IMR-90 (cell line): ENCODE data around the gene FBN1. TPM values are rescaled to one million over a fixed set of nuclear protein-coding genes. Genes with fewer than 3 reads are reported as not detected.

Experiments
- ATAC-seq: fragments of 200-7000 bp; cut with Tn5 transposase; 2 replicates; pipeline ENCODE4 v1.9.1; 2020; ENCODE audit warnings: low read depth, mild to moderate bottlenecking, moderate library complexity
- BruUV-seq: library from RNA; stranded (reverse); fragments of 400-500 nt; replicated peaks from 2 replicates; lab custom pipeline; 2021; lab: Mats Ljungman, UMichigan
- CTCF ChIA-PET: fragments of 300-600 bp; formaldehyde crosslinking; extraction: SDS; loops from one replicate; lab custom pipeline; 2021; ENCODE audit warnings: antibody characterized with exemption; lab: Yijun Ruan, JAX
- POLR2A ChIA-PET: fragments of 300-600 bp; sonication (Branson Sonifier 250); formaldehyde crosslinking; loops from one replicate; lab custom pipeline; 2022; ENCODE audit warnings: antibody characterized with exemption; ENCODE audit not compliant: unreplicated experiment; lab: Charles Lee
- DNase-seq: peaks from one replicate; pipeline ENCODE4 v3.0.0; 2013
- H2AFZ ChIP-seq: replicated peaks from 2 replicates; pipeline ENCODE3; 2013; ENCODE audit warnings: low read length, mild to moderate bottlenecking; ENCODE audit not compliant: poor library complexity
- H2AK5ac ChIP-seq: 2 replicates; pipeline ENCODE4 v1.6.1; 2013; ENCODE audit warnings: low read depth, low read length, inconsistent platforms
- H2AK9ac ChIP-seq: replicated peaks from 2 replicates; pipeline ENCODE3; 2013; ENCODE audit warnings: mild to moderate bottlenecking, low read depth, low read length, moderate library complexity; ENCODE audit not compliant: poor library complexity
- H2BK120ac ChIP-seq: 2 replicates; pipeline ENCODE4 v1.6.1; 2013; ENCODE audit warnings: low read depth, low read length, inconsistent platforms
- H2BK15ac ChIP-seq: 3 replicates; pipeline ENCODE4 v1.6.1; 2013; ENCODE audit warnings: low read depth, low read length, inconsistent platforms
- H2BK20ac ChIP-seq: 2 replicates; pipeline ENCODE4 v1.6.1; 2013; ENCODE audit warnings: low read depth, mild to moderate bottlenecking, inconsistent platforms, low read length, moderate library complexity
- H2BK5ac ChIP-seq: 2 replicates; pipeline ENCODE4 v1.6.1; 2013; ENCODE audit warnings: mild to moderate bottlenecking, low read depth, low read length, inconsistent platforms; ENCODE audit not compliant: poor library complexity, severe bottlenecking
- H3K14ac ChIP-seq: replicated peaks from 2 replicates; pipeline ENCODE4 v1.6.1; 2013; ENCODE audit warnings: low read depth, low read length, inconsistent platforms
- H3K18ac ChIP-seq: 2 replicates; pipeline ENCODE4 v1.6.1; 2013; ENCODE audit warnings: low read depth, low read length, control low read depth
- H3K23ac ChIP-seq: 2 replicates; pipeline ENCODE4 v1.6.1; 2013; ENCODE audit warnings: low read depth, low read length, inconsistent platforms
- H3K27ac ChIP-seq: 2 replicates; pipeline ENCODE4 v1.5.1; 2013; ENCODE audit warnings: mild to moderate bottlenecking, control low read depth, low read length; ENCODE audit not compliant: insufficient read depth
- H3K27me3 ChIP-seq: 2 replicates; pipeline ENCODE4 v1.6.1; 2013; ENCODE audit warnings: low read length; ENCODE audit not compliant: control insufficient read depth, insufficient read depth
- H3K36me3 ChIP-seq: 2 replicates; pipeline ENCODE4 v1.6.1; 2013; ENCODE audit warnings: low read length, mixed read lengths; ENCODE audit not compliant: control insufficient read depth, insufficient read depth
- H3K4ac ChIP-seq: 2 replicates; pipeline ENCODE4 v1.6.1; 2013; ENCODE audit warnings: low read depth, low read length, inconsistent platforms
- H3K4me1 ChIP-seq: 2 replicates; pipeline ENCODE4 v1.6.1; 2013; ENCODE audit warnings: low read length, mixed read lengths; ENCODE audit not compliant: control insufficient read depth, insufficient read depth
- H3K4me2 ChIP-seq: 2 replicates; pipeline ENCODE4 v1.6.1; 2013; ENCODE audit warnings: low read depth, mild to moderate bottlenecking, control low read depth, low read length, moderate library complexity
- H3K4me3 ChIP-seq: 2 replicates; pipeline ENCODE4 v1.5.1; 2013; ENCODE audit warnings: low read depth, mild to moderate bottlenecking, control low read depth, low read length, moderate library complexity; ENCODE audit not compliant: insufficient read depth
- H3K56ac ChIP-seq: 2 replicates; pipeline ENCODE4 v1.6.1; 2013; ENCODE audit warnings: low read length, inconsistent platforms; ENCODE audit not compliant: insufficient read depth; ENCODE audit errors: extremely low read depth
- H3K79me1 ChIP-seq, 2 experiments: 2 replicates each; pipeline ENCODE4 v1.6.1; 2013; ENCODE audit warnings: low read length in 2 of 2, inconsistent platforms in 1 of 2, low read depth in 1 of 2
- H3K9ac ChIP-seq: 2 replicates; pipeline ENCODE4 v1.6.1; 2013; ENCODE audit warnings: low read depth, low read length, control low read depth
- H3K9me1 ChIP-seq: 2 replicates; pipeline ENCODE4 v1.6.1; 2013; ENCODE audit warnings: low read length, inconsistent platforms; ENCODE audit not compliant: insufficient read depth
- H3K9me3 ChIP-seq: 2 replicates; pipeline ENCODE4 v1.6.1; 2013; ENCODE audit warnings: low read length; ENCODE audit not compliant: control insufficient read depth, insufficient read depth
- H4K20me1 ChIP-seq: 2 replicates; pipeline ENCODE4 v1.6.1; 2013; ENCODE audit warnings: low read length, inconsistent platforms; ENCODE audit not compliant: insufficient read depth
- H4K5ac ChIP-seq: 2 replicates; pipeline ENCODE4 v1.6.1; 2013; ENCODE audit warnings: mild to moderate bottlenecking, low read depth, low read length, control low read depth
- H4K8ac ChIP-seq, 2 experiments: 2 replicates each; pipeline ENCODE4 v1.6.1; 2013; ENCODE audit warnings: low read depth in 2 of 2, low read length in 2 of 2, control low read depth in 1 of 2, inconsistent platforms in 1 of 2
- H4K91ac ChIP-seq: 2 replicates; pipeline ENCODE4 v1.6.1; 2013; ENCODE audit warnings: low read depth, low read length, inconsistent platforms; ENCODE audit not compliant: insufficient read depth
- BHLHE40 ChIP-seq: fragments of 150-350 bp; IDR thresholded peaks from 2 replicates; pipeline ENCODE4 v1.6.1; 2016; ENCODE audit warnings: mild to moderate bottlenecking, low read depth, low read length
- FOS ChIP-seq: fragments of 150-350 bp; IDR thresholded peaks from 2 replicates; pipeline ENCODE4 v1.6.1; 2016; ENCODE audit warnings: low read depth, low read length
- MAFK ChIP-seq: IDR thresholded peaks from 2 replicates; pipeline ENCODE4 v1.6.1; 2012; ENCODE audit warnings: low read depth, low read length, improper control_type of control experiment
- MAZ ChIP-seq: IDR thresholded peaks from 2 replicates; pipeline ENCODE4 v1.6.1; 2012; ENCODE audit warnings: low read depth, mild to moderate bottlenecking, low read length, improper control_type of control experiment, moderate library complexity, borderline replicate concordance
- MXI1 ChIP-seq: IDR thresholded peaks from 2 replicates; pipeline ENCODE4 v1.6.1; 2012; ENCODE audit warnings: low read depth, mild to moderate bottlenecking, low read length, moderate library complexity, borderline replicate concordance
- NFE2L2 ChIP-seq: fragments of 150-350 bp; IDR thresholded peaks from 2 replicates; pipeline ENCODE4 v1.6.1; 2016; ENCODE audit warnings: low read depth, mild to moderate bottlenecking, low read length
- RFX5 ChIP-seq: IDR thresholded peaks from 2 replicates; pipeline ENCODE4 v1.8.0; 2012; ENCODE audit warnings: low read depth, mild to moderate bottlenecking, low read length, moderate library complexity
- SMC3 ChIP-seq: fragments of 150-350 bp; IDR thresholded peaks from 2 replicates; pipeline ENCODE4 v1.6.1; 2016; ENCODE audit warnings: low read depth, mild to moderate bottlenecking, antibody characterized with exemption, low read length, moderate library complexity
- WGBS, 2 experiments: methylation state at CpG; one replicate each; pipeline versions ENCODE4 v1.1.5 to v1.1.7; 2013; ENCODE audit warnings: missing lambda C conversion rate in 2 of 2; ENCODE audit not compliant: insufficient read length in 1 of 2; ENCODE audit errors: extremely low coverage in 2 of 2; 5-methylcytosine and 5-hydroxymethylcytosine counted together
- dilution Hi-C: fragments of 300-500 bp; cut with HindIII; formaldehyde crosslinking; loops from one replicate; pipeline ENCODE4 v1.14.3; 2018; ENCODE audit warnings: low sequenced_read_pairs; ENCODE audit not compliant: unreplicated experiment
- in situ Hi-C: fragments of 300-500 bp; cut with MboI; formaldehyde crosslinking; loops from 3 replicates; pipeline ENCODE4 v1.14.3; 2019; ENCODE audit warnings: low sequenced_read_pairs, inconsistent platforms, mixed read lengths
- intact Hi-C: fragments of 100-400 bp; cut with micrococcal nuclease; formaldehyde crosslinking; loops from 2 replicates; pipeline ENCODE4 v1.10.0; 2022
- polyA plus RNA-seq, 3 experiments: library from polyadenylated mRNA; depleted of rRNA; stranded (reverse); fragments of >200 nt; gene quantifications; 2 replicates each; pipeline ENCODE4 v1.2.3, GENCODE V29; 2012; ENCODE audit warnings: low replicate concordance in 1 of 3
- total RNA-seq: library from RNA; depleted of rRNA; stranded (reverse); fragments of >200 nt; gene quantifications from 2 replicates; pipeline ENCODE4 v1.2.3, GENCODE V29; 2012
- TF ChIP-seq, protein P1 (sequence below): conservative IDR thresholded peaks from 2 replicates; pipeline ENCODE4 v1.5.1; 2012; ENCODE audit warnings: mild to moderate bottlenecking, low read depth, low read length, improper control_type of control experiment
- TF ChIP-seq, protein P2 (sequence below): fragments of 150-350 bp; IDR thresholded peaks from 2 replicates; pipeline ENCODE4 v1.6.1; 2017; ENCODE audit warnings: mild to moderate bottlenecking, antibody characterized with exemption, low read length, low read depth
- TF ChIP-seq, protein P3 (sequence below): fragments of 150-350 bp; IDR thresholded peaks from 2 replicates; pipeline ENCODE4 v1.6.1; 2016; ENCODE audit warnings: low read depth, mild to moderate bottlenecking, low read length, moderate library complexity, borderline replicate concordance

Gene FBN1
- total and polyA plus RNA-seq, 2 of the 4 experiments (the other 2 are of a cell fraction) = 134 to 283 TPM

DNA sequence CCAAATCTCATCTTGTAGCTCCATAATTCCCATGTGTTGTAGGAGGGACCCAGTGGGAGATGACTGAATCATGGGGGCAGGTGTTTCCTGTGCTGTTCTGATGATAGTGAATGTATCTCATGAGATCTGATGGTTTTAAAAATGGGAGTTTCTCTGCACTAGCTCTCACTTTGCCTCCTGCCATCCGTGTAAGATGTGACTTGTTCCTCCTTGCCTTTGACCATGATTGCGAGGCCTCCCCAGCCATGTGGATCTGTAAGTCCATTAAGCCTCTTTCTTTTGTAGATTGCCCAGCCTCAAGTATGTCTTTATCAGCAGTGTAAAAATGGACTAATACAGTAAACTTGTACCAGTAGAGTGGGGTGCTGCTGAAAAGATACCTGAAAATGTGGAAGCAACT lies 269.7 kb downstream of the FBN1 start:
- no peak overlapping the region for H4K8ac ChIP-seq
- H2AFZ ChIP-seq = no peak overlapping the region
- no peak overlapping the region for H2BK20ac ChIP-seq
- H3K4me2 ChIP-seq = no peak overlapping the region
- no CpG with 5 or more reads among the region's 2 CpGs for WGBS, 2 experiments
- H3K9me3 ChIP-seq = no peaks in the 10 kb centered on the region
- H3K9me1 ChIP-seq = peaks cover 4% of the 10 kb centered on the region; the same call in 1 of the 2 replicates
- DNase-seq = no peak
- H4K91ac ChIP-seq = no peak overlapping the region
- H3K14ac ChIP-seq = no peak overlapping the region
- no peak overlapping the region for H3K4ac ChIP-seq
- H2BK5ac ChIP-seq = no peak overlapping the region
- intact Hi-C loops = no loop called here
- dilution Hi-C loops = no loop called here
- no peak overlapping the region for H3K4me3 ChIP-seq
- H3K18ac ChIP-seq = no peak overlapping the region
- no peak overlapping the region for H2BK15ac ChIP-seq
- H2AK9ac ChIP-seq = no peak overlapping the region
- POLR2A ChIA-PET = no interaction called here
- no peak overlapping the region for H2AK5ac ChIP-seq
- no peak overlapping the region for H4K5ac ChIP-seq
- TF ChIP-seq FOS (no peak), BHLHE40 (no peak), SMC3 (no peak), NFE2L2 (no peak), MXI1 (no peak), MAZ (no peak), RFX5 (no peak), MAFK (no peak)
- TF ChIP-seq, protein P1, sequence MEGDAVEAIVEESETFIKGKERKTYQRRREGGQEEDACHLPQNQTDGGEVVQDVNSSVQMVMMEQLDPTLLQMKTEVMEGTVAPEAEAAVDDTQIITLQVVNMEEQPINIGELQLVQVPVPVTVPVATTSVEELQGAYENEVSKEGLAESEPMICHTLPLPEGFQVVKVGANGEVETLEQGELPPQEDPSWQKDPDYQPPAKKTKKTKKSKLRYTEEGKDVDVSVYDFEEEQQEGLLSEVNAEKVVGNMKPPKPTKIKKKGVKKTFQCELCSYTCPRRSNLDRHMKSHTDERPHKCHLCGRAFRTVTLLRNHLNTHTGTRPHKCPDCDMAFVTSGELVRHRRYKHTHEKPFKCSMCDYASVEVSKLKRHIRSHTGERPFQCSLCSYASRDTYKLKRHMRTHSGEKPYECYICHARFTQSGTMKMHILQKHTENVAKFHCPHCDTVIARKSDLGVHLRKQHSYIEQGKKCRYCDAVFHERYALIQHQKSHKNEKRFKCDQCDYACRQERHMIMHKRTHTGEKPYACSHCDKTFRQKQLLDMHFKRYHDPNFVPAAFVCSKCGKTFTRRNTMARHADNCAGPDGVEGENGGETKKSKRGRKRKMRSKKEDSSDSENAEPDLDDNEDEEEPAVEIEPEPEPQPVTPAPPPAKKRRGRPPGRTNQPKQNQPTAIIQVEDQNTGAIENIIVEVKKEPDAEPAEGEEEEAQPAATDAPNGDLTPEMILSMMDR = no peak
- TF ChIP-seq, protein P2, sequence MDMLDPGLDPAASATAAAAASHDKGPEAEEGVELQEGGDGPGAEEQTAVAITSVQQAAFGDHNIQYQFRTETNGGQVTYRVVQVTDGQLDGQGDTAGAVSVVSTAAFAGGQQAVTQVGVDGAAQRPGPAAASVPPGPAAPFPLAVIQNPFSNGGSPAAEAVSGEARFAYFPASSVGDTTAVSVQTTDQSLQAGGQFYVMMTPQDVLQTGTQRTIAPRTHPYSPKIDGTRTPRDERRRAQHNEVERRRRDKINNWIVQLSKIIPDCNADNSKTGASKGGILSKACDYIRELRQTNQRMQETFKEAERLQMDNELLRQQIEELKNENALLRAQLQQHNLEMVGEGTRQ = no peak
- TF ChIP-seq, protein P3, sequence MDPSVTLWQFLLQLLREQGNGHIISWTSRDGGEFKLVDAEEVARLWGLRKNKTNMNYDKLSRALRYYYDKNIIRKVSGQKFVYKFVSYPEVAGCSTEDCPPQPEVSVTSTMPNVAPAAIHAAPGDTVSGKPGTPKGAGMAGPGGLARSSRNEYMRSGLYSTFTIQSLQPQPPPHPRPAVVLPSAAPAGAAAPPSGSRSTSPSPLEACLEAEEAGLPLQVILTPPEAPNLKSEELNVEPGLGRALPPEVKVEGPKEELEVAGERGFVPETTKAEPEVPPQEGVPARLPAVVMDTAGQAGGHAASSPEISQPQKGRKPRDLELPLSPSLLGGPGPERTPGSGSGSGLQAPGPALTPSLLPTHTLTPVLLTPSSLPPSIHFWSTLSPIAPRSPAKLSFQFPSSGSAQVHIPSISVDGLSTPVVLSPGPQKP = no peak
- BruUV-seq = no TSS peak
- no peak overlapping the region for H3K56ac ChIP-seq
- H3K9ac ChIP-seq = no peak overlapping the region
- H3K36me3 ChIP-seq = no peaks in the 10 kb centered on the region
- H2BK120ac ChIP-seq = no peak overlapping the region
- in situ Hi-C loops = no loop called here
- no peaks in the 10 kb centered on the region for H3K27me3 ChIP-seq
- H3K4me1 ChIP-seq = peaks cover 2% of the 10 kb centered on the region; the same call in 1 of the 2 replicates
- H3K79me1 ChIP-seq = no peaks in the 10 kb centered on the region
- no peak for ATAC-seq
- CTCF ChIA-PET = no interaction called here
- H3K23ac ChIP-seq = no peak overlapping the region
- no peak overlapping the region for H3K27ac ChIP-seq
- no peaks in the 10 kb centered on the region for H4K20me1 ChIP-seq
